HTR-8/SVneo (cell line): ENCODE data around the gene HPSE2.

Experiments used
- DNase-seq: peaks from one replicate; pipeline ENCODE4 v3.0.0; 2011; ENCODE audit warnings: low spot score, mixed read lengths; ENCODE audit not compliant: insufficient read length
- FAIRE-seq: peaks from 2 replicates; lab custom pipeline; 2011; peaks lifted over from hg19 to GRCh38; lab: Jason Lieb, UNC

HPSE2 gene

DNA sequence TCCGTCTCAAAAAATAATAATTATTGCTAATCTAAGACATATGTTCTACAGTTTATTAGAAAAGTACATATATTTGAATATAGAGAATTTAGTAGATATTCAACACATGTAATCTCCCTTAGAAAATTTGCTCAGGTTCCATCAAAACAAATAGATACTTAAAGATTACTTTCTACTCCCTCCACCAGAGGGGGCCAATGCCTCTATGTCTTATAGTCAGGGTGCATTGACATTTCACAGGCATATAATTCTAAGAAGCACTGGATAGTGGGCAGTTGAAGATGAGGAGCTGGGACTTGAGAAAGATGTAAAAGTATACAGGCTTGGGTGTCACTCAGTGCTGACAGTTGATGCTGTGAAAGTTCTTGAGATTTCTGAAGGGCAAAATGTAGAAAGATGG, 487.4 kb downstream of the HPSE2 start:
- DNase-seq (peak; percentile 1), FAIRE-seq (no peak)

DNA sequence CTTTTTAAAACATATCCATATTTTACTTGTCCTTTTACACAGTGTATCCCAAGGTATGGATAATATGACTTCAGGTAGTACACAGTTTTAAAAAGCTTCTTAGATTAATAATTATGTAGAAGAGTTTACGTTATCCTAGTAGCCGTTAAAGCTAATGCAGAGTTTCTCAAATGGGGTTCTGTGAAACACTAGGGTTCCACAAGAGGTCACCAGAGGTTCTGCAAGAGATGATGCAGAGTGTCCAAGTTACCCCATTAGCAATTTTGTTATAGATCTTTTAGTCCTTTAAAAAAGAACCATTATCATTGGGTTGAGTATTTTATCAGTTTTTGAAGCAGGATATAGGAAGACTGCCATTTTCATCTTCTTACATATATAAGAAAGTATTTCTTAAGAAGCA, 490.0 kb downstream of the HPSE2 start:
- no peak for DNase-seq
- no peak for FAIRE-seq

- FAIRE-seq (no peak), DNase-seq (no peak)
Measured at GRCh38 chr10:98720551-98720950, 515.1 kb downstream of the HPSE2 start.

DNA sequence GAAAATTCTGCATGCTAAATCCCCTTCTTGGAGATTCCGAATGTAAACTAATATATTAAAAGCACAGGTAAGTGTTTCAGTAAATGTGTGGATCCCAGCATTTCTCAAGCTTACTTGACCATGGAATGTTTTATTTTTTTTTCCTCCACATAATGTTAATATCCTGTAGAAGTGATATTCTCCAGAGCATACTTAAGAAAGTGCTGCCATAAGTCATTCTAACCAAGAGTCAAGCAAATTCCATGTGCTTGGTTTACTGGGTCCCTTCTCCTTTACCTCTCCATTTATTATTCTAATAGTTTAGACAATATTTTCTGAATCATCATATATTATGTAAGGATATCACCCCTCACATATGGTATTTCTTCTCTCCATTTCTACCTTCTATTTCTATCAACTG, 522.1 kb downstream of the HPSE2 start:
- FAIRE-seq (no peak), DNase-seq (no peak)

- no peak for FAIRE-seq
- DNase-seq: no peak
Measured at GRCh38 chr10:98696516-98696915, 539.1 kb downstream of the HPSE2 start.

- FAIRE-seq: no peak
- DNase-seq: no peak
Measured at GRCh38 chr10:98694883-98695282, 540.8 kb downstream of the HPSE2 start.

DNA sequence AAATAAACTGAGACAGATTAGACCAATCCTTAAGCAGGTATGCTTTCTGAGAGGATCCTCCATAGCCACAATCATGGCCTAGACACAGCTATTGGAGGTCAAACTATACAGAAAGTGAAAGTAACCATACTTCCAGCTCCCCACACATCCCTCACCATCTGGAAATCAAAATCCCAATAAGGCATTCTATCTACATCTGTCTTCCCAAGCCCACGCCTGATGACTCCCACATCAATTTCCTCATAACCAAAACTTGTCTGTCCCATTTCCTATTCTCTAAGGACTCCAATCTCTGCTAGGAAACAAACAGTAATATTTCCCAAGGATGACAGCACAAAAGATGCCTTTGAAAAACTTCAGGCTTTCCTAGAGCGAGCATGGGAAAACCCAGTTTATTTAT, 541.6 kb downstream of the HPSE2 start:
- DNase-seq: no peak
- FAIRE-seq: no peak

- FAIRE-seq (no peak), DNase-seq (no peak)
Measured at GRCh38 chr10:98687685-98688084, 548.0 kb downstream of the HPSE2 start.

DNA sequence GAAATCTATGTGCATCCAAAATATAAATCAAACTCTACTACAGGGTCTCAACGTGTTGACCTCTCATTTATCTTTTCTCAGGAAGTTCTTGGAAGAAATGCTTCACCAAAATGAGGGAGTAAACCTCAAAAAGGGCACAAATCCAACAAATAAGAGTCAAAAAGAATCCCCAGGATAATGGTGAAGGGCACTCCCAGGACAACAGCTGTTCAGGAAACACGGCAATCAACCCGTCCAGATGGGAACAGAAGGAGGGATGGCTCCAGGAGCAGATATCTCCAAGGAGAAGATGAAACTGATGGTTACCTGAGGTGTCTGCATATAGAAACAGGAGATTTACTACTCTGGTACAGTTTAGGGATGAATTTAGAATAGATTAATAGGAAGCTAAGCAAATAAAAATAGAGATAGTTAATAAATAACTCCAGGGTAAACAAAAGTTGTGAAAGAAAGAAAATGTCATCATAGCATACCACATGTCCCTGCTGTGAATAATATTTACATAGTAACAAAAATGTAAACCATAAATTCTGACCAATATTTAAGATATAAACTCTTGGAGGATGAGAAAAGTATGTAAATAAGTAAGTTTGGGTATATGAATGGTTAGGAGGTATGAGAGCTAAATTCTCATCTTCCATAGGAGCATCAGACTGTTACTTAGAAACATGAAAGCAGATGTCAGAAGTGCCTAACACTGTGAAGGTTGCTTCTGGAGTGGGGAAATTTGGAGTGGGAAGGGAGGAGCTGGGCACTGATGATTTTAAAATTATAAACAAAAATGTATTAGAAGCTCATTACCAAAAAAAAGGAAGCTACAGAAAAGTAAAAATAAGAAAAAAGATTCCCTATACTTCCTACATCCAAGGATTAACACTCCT, 551.4 kb downstream of the HPSE2 start:
- DNase-seq (no peak), FAIRE-seq (no peak)

GRCh38 chr10:98676895-98677294, 558.8 kb downstream of the HPSE2 start:
- DNase-seq (no peak), FAIRE-seq (no peak)

GRCh38 chr10:98675902-98676301, 559.8 kb downstream of the HPSE2 start:
- no peak for FAIRE-seq
- no peak for DNase-seq

DNA sequence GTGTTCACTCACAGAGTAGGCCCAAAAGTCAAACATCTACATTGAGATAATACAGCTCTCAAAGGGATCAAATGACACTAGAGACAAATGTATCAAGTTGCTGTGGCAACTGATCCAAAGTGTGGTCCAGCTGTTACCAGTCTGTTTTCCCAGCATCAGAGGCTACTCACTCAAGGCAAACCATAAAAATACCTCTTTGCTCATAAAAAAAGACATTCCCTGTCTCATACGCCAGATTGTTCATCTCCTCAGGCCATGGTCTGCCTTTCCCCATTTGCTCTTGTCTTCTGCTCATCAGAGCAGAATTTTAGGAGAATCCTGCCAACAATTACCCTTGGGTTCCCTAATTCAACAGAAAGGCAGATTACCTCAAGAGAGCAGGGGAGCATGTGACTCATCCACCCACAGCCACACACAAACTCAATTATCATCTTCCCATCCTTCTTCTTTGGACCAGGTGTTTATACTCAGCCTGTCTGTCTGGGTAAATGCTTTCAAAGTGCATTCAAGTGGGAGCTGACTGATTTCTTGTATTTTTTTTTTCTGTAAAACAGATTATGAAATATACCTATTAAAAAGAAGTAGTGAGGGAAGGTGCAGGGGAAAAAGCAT, 562.4 kb downstream of the HPSE2 start:
- DNase-seq (no peak), FAIRE-seq (no peak)

DNA sequence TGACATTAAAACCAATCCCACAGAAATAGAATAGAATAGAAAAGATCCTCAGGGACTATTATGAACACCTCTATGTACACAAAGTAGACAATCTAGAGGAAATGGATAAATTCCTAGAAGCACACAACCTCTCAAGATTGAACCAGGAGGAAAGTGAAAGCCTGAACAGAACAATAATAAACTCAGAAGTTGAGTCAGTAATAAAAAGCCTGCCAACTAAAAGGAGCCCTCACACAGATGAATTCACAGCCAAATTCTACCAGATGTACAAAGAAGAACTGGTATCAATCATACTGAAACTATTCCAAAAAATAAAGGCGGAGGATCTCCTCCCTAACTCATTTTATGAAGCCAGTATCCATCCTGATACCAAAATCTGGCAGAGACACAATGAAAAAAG, 568.6 kb downstream of the HPSE2 start:
- FAIRE-seq: no peak

GRCh38 chr10:98666276-98666675, 569.4 kb downstream of the HPSE2 start:
- FAIRE-seq: no peak
- DNase-seq: no peak

More for the DNA sequence above, 568.6 kb downstream of the HPSE2 start:
- no peak for DNase-seq

GRCh38 chr10:98664329-98665042, 571.2 kb downstream of the HPSE2 start:
- no peak for DNase-seq
- no peak for FAIRE-seq

DNA sequence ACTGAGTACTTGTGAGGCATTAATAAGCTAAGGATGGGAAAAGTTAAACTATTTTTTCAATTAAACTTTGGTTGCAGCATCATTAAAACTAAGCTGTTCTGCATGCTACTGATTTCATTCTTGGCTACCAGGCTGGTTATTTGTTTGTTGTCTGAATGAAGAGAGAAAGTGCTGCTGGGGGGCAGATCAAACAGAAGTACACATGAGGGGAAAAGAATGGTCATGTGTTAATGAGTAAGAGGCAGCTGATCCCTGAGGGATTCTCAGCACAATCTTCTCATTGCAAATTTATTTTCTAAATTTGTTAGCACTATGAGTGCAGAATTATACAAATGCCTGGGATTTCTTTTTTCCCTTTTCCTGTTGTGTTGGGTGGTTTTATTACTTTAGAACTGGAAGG, 575.7 kb downstream of the HPSE2 start:
- DNase-seq (no peak), FAIRE-seq (no peak)

GRCh38 chr10:98655492-98655891, 580.2 kb downstream of the HPSE2 start:
- DNase-seq (no peak), FAIRE-seq (no peak)

DNA sequence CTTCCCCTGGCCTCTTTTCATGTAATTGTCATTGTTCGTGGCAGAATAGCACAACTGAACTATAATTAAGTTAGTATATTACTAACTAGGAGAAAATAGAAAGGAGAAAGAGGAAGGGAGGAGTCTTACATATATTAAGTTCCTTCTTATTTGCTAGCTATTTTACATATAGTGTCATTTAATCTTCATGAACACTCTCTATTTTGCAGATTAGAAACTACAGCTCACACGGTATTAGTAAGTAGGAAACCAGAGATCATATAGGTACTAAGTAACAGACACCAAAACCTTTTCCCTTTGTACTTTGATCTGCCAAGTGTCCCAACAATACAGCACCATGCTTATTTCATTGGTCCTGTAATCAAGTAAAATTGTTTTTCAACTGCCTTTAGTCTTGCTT, 586.5 kb downstream of the HPSE2 start:
- DNase-seq (no peak), FAIRE-seq (no peak)

- no peak for FAIRE-seq
- no peak for DNase-seq
Measured at GRCh38 chr10:98646998-98647917, 588.4 kb downstream of the HPSE2 start.

DNA sequence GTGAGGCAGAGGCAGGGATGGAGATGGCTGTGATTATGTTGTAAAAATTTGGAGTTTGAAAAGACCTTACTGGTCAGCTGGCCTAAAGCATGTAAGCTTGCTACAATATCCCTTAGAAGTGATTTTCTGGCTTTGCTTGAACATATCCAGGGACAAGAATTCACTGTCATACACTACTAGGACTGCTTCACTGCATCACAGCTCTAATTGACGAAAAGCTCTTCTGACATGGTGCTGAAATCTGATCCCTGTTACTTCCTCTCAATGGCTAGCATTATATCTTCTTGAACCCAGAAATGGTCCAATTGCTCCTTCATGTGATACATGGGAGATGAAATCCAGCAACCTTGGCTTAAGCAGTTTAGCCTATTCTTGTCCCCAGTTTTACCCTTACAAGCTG, 591.2 kb downstream of the HPSE2 start:
- no peak for DNase-seq
- no peak for FAIRE-seq
